Lower lobe of right lung (tissue), 2 donors: ENCODE results near the gene DMAC2. TPM values are rescaled to one million over a fixed set of nuclear protein-coding genes. Genes with fewer than 3 reads are reported as not detected.

ENCODE experiments used
- ATAC-seq, 2 donors: fragments of 200-7000 bp; cut with Tn5 transposase; one replicate each; pipeline ENCODE4 v1.9.1; 2020 to 2022; ENCODE audit warnings: mild to moderate bottlenecking in 2 of 2, moderate library complexity in 2 of 2
- DNase-seq: peaks from one replicate; pipeline ENCODE4 v3.0.0-alpha.2; 2020
- H3K27ac ChIP-seq: fragments of 200-600 bp; one replicate; pipeline ENCODE4 v1.8.0; 2022
- H3K27me3 ChIP-seq: fragments of 200-600 bp; one replicate; pipeline ENCODE4 v1.8.0; 2022; ENCODE audit warnings: low read depth
- H3K36me3 ChIP-seq: fragments of 200-600 bp; one replicate; pipeline ENCODE4 v1.8.0; 2022; ENCODE audit warnings: mild to moderate bottlenecking
- H3K4me1 ChIP-seq: fragments of 200-600 bp; one replicate; pipeline ENCODE4 v1.8.0; 2022
- H3K4me3 ChIP-seq: fragments of 200-600 bp; one replicate; pipeline ENCODE4 v1.8.0; 2022; ENCODE audit warnings: mild to moderate bottlenecking
- H3K9me3 ChIP-seq: fragments of 200-600 bp; one replicate; pipeline ENCODE4 v1.8.0; 2022
- intact Hi-C: fragments of 100-400 bp; cut with DNase I; formaldehyde crosslinking; loops from one replicate; pipeline ENCODE4 v1.11.0; 2022
- total RNA-seq: library from RNA; stranded (reverse); fragmentation: NEBNext Ultra II Directional; extraction: Animal tissue kit (Norgen Biotek cat#: 25700); gene quantifications from one replicate; pipeline ENCODE4 v1.2.1, GENCODE V29; 2021
- TF ChIP-seq, protein P1 (sequence below): fragments of 200-600 bp; IDR thresholded peaks from one replicate; pipeline ENCODE4 v1.8.0; 2022; ENCODE audit warnings: antibody characterized with exemption, mild to moderate bottlenecking
- donor health status: DM: no; HTN: yes; CAD: no; lungs with severe emphysema.

Gene DMAC2
- total RNA-seq, 1 donor from 2014 or later: 57.7 TPM

- DNase-seq (no peak), ATAC-seq (no peak)
- TF ChIP-seq, protein P1, sequence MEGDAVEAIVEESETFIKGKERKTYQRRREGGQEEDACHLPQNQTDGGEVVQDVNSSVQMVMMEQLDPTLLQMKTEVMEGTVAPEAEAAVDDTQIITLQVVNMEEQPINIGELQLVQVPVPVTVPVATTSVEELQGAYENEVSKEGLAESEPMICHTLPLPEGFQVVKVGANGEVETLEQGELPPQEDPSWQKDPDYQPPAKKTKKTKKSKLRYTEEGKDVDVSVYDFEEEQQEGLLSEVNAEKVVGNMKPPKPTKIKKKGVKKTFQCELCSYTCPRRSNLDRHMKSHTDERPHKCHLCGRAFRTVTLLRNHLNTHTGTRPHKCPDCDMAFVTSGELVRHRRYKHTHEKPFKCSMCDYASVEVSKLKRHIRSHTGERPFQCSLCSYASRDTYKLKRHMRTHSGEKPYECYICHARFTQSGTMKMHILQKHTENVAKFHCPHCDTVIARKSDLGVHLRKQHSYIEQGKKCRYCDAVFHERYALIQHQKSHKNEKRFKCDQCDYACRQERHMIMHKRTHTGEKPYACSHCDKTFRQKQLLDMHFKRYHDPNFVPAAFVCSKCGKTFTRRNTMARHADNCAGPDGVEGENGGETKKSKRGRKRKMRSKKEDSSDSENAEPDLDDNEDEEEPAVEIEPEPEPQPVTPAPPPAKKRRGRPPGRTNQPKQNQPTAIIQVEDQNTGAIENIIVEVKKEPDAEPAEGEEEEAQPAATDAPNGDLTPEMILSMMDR: no peak
- Histone ChIP-seq H3K27ac (no peak overlapping the region), H3K4me3 (peak overlapping the region; percentile 76), H3K27me3 (no peaks in the 10 kb centered on the region), H3K4me1 (peaks cover 45% of the 10 kb centered on the region), H3K36me3 (peaks cover 19% of the 10 kb centered on the region), H3K9me3 (no peaks in the 10 kb centered on the region)
- intact Hi-C loops: no loop called here
Observed at GRCh38 chr19:41399091-41399490, 40.6 kb downstream of the DMAC2 start.

DNA sequence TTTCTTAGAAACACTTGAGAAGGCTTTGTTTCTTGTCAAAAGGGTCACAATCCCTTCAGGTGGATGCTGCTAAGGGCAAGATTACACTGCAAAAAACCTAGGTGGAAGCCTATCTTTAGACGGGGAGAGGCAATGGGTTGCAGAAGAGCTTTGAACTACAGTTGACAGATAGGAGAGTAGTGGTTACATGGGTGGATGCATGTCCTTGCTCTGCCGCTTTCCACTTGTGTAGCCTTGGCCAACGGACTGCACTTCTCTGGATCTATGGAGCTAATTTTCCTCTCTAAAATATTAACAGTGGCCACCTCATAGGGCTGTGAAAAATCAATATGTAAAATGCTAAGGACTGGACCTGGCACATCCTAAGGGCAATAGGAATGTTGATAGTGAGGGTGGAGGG, 41.1 kb downstream of the DMAC2 start:
- intact Hi-C loops: no loop called here
- Histone ChIP-seq H3K27me3 (no peaks in the 10 kb centered on the region), H3K4me1 (peaks cover 40% of the 10 kb centered on the region), H3K9me3 (no peaks in the 10 kb centered on the region), H3K36me3 (peaks cover 19% of the 10 kb centered on the region), H3K4me3 (peak overlapping the region; percentile 76), H3K27ac (no peak overlapping the region)
- TF ChIP-seq, protein P1: no peak
- no peak for DNase-seq
- ATAC-seq: no peak

DNA sequence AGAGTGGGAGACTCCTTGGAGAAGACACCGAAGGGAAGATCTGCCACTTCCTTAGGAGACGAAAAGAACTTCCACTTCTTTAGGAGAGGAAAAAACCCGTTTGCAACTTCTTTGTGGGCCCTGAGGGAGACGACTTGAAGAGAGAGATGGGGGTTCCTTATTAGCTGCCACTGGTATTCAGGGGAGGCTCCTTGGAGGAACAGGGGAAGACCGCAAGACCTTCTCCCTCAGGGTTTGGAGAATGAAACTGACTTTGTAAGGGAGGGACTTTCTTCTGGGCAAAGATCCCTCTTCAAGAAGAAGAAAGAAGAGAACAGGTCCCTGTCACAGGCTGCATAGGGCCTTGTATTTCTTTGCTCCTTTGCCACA, 41.7 kb downstream of the DMAC2 start:
- DNase-seq (no peak), ATAC-seq (no peak)
- Histone ChIP-seq H3K9me3 (no peaks in the 10 kb centered on the region), H3K4me3 (peak overlapping the region; percentile 76), H3K4me1 (peaks cover 35% of the 10 kb centered on the region), H3K36me3 (peaks cover 15% of the 10 kb centered on the region), H3K27me3 (no peaks in the 10 kb centered on the region), H3K27ac (peak overlapping the region; percentile 95)
- TF ChIP-seq, protein P1: no peak
- intact Hi-C loops: no loop called here

DNA sequence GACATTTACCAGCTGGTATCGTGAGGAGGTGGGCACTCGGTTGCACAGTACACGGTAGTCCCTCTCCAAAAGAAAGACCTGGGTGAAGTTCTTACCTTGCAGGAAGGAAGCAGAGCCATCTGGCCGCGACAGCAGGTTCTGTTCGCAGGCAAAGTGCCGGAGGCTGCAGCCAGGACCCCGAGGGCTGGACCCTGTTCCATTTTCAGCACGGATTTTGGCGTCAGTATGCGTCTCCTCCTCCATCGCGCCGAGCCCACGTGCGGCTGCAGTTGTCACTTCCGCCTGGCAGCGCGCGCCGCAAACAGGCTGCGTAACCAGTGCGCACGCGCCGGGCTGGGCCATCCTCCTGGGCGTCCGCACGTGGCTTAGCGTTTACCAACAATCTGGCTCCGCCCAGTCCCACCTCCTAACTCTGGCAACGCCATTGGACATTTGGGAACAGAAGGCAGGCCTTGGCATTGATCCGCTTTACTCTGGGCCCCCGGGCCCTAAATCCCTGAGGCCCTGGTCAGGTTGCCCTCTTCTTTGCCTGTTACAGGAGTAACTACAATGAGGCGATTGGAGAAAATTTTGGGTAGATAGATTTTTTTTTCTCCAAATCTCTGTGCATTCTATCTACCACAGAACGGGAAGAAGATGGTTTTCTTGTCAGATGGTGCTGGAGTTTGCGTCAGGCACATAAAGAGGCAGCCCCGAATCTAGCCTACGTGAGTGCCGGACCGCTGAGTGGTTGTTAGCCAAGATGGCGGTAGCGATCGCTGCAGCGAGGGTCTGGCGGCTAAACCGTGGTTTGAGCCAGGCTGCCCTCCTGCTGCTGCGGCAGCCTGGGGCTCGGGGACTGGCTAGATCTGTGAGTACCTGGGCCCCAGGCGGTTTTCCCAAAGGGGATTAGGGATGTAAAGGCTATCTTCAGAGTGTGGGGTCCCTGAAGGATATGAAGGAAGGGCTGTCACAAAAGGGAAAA, 42.3 kb downstream of the DMAC2 start, which contains the start of the genes BCKDHA and EXOSC5:
TSS of gene BCKDHA (plus strand) at position 733 of the 964 bp plus-strand sequence. CDS start at position 743, 10 bp downstream.
TSS of gene EXOSC5 (minus strand) at position 274 of the 964 bp plus-strand sequence. CDS start at position 243, 31 bp downstream.
- intact Hi-C loops: no loop called here
- TF ChIP-seq, protein P1: no peak
- H3K27ac ChIP-seq: peak within 1 kb of the TSS; percentile 95
- peaks cover 35% of the 10 kb centered on the region for H3K4me1 ChIP-seq
- H3K27me3 ChIP-seq: no peaks in the 10 kb centered on the region
- peak; percentile 100 for DNase-seq
- peak within 1 kb of the TSS; percentile 76 for H3K4me3 ChIP-seq
- peak; percentile 99 to 100 for ATAC-seq
- H3K36me3 ChIP-seq: peaks cover 8% of the 10 kb centered on the region
- no peaks in the 10 kb centered on the region for H3K9me3 ChIP-seq

- no peaks in the 10 kb centered on the region for H3K27me3 ChIP-seq
- no peak overlapping the region for H3K4me3 ChIP-seq
- DNase-seq (no peak), ATAC-seq (no peak)
- TF ChIP-seq, protein P1: no peak
- H3K4me1 ChIP-seq: peaks cover 31% of the 10 kb centered on the region
- intact Hi-C loops: no loop called here
- peaks cover 17% of the 10 kb centered on the region for H3K36me3 ChIP-seq
- H3K27ac ChIP-seq: no peak overlapping the region
- H3K9me3 ChIP-seq: no peaks in the 10 kb centered on the region
Observed at GRCh38 chr19:41395355-41395754, 44.4 kb downstream of the DMAC2 start.
